Loucy (cell line): ENCODE measurements around the gene SOX30.

ENCODE experiments used
- H2AFZ ChIP-seq: fragments of 200-600 bp; sonication (generic); 2 replicates; pipeline ENCODE4 v1.6.0; 2016; ENCODE audit warnings: antibody characterized with exemption, mild to moderate bottlenecking, low read length, moderate library complexity
- H3F3A ChIP-seq: fragments of 200-600 bp; 2 replicates; pipeline ENCODE4 v1.6.0; 2016; ENCODE audit warnings: antibody characterized with exemption, low read depth, mild to moderate bottlenecking
- H3K27me3 ChIP-seq: fragments of 200-600 bp; sonication (generic); 2 replicates; pipeline ENCODE4 v1.6.1; 2014; ENCODE audit warnings: low read length, mild to moderate bottlenecking; ENCODE audit not compliant: insufficient read depth, poor library complexity, severe bottlenecking
- H3K36me3 ChIP-seq: fragments of 200-600 bp; sonication (generic); 2 replicates; pipeline ENCODE4 v1.6.1; 2016; ENCODE audit warnings: low read length; ENCODE audit not compliant: insufficient read depth
- H3K4me1 ChIP-seq: fragments of 200-600 bp; sonication (generic); 2 replicates; pipeline ENCODE4 v1.5.1; 2014; ENCODE audit warnings: low read length, mild to moderate bottlenecking; ENCODE audit not compliant: insufficient read depth, poor library complexity, severe bottlenecking
- H3K4me2 ChIP-seq: fragments of 200-600 bp; sonication (generic); 2 replicates; pipeline ENCODE4 v1.6.0; 2014; ENCODE audit warnings: antibody characterized with exemption, low read length, low read depth, mild to moderate bottlenecking; ENCODE audit not compliant: poor library complexity, severe bottlenecking
- H3K4me3 ChIP-seq: fragments of 200-600 bp; sonication (generic); 2 replicates; pipeline ENCODE4 v1.5.1; 2014; ENCODE audit warnings: low read length, mild to moderate bottlenecking, mixed read lengths; ENCODE audit not compliant: poor library complexity, severe bottlenecking
- H3K79me2 ChIP-seq: fragments of 200-600 bp; sonication (generic); 2 replicates; pipeline ENCODE4 v1.6.1; 2014; ENCODE audit warnings: low read length; ENCODE audit not compliant: insufficient read depth
- H3K9ac ChIP-seq: fragments of 200-600 bp; sonication (generic); 2 replicates; pipeline ENCODE4 v1.6.0; 2014; ENCODE audit warnings: mild to moderate bottlenecking, low read depth, low read length, moderate library complexity; ENCODE audit not compliant: poor library complexity, severe bottlenecking
- H3K9me2 ChIP-seq: fragments of 200-600 bp; sonication (generic); replicated peaks from 2 replicates; pipeline ENCODE4 v1.6.1; 2016; ENCODE audit warnings: low read depth, low read length, mixed read lengths
- H3K9me3 ChIP-seq: fragments of 200-600 bp; sonication (generic); 2 replicates; pipeline ENCODE4 v1.6.1; 2014; ENCODE audit warnings: mild to moderate bottlenecking, antibody characterized with exemption, low read length, low read depth; ENCODE audit not compliant: insufficient read depth
- H4K20me1 ChIP-seq: fragments of 200-600 bp; sonication (generic); 2 replicates; pipeline ENCODE4 v1.6.0; 2014; ENCODE audit warnings: antibody characterized with exemption, low read length, mild to moderate bottlenecking; ENCODE audit not compliant: insufficient read depth, poor library complexity, severe bottlenecking
- CTCF ChIP-seq: fragments of 200-600 bp; sonication (generic); conservative IDR thresholded peaks from 2 replicates; pipeline ENCODE4 v1.5.1; 2014; ENCODE audit warnings: mild to moderate bottlenecking, antibody characterized with exemption, low read length
- EZH2phosphoT487 ChIP-seq: fragments of 200-600 bp; IDR thresholded peaks from 2 replicates; pipeline ENCODE4 v1.6.1; 2018; ENCODE audit warnings: antibody characterized with exemption, mild to moderate bottlenecking, moderate library complexity, borderline replicate concordance

SOX30 gene

GRCh38 chr5:157649101-157649500 lies 3.1 kb downstream of the SOX30 start:
- Histone ChIP-seq H2AFZ (no peak overlapping the region), H3K4me2 (no peak overlapping the region), H3K79me2 (no peaks in the 10 kb centered on the region), H3K4me1 (no peaks in the 10 kb centered on the region), H4K20me1 (no peaks in the 10 kb centered on the region), H3K9ac (no peak overlapping the region), H3K9me2 (no peaks in the 10 kb centered on the region), H3K27me3 (no peaks in the 10 kb centered on the region), H3K9me3 (no peaks in the 10 kb centered on the region), H3K4me3 (no peak overlapping the region), H3K36me3 (no peaks in the 10 kb centered on the region), H3F3A (no peaks in the 10 kb centered on the region)
- TF ChIP-seq EZH2phosphoT487 (no peak), CTCF (no peak)

- Histone ChIP-seq H3K4me1 (no peaks in the 10 kb centered on the region), H3K4me2 (no peak overlapping the region), H3K36me3 (no peaks in the 10 kb centered on the region), H3F3A (no peaks in the 10 kb centered on the region), H3K9me3 (no peaks in the 10 kb centered on the region), H3K79me2 (no peaks in the 10 kb centered on the region), H3K9me2 (no peaks in the 10 kb centered on the region), H4K20me1 (no peaks in the 10 kb centered on the region), H3K9ac (no peak overlapping the region), H3K27me3 (no peaks in the 10 kb centered on the region), H3K4me3 (no peak overlapping the region), H2AFZ (no peak overlapping the region)
- TF ChIP-seq CTCF (no peak), EZH2phosphoT487 (no peak)
These were observed 3.8 kb downstream of the SOX30 start for GRCh38 chr5:157648275-157648990.

- H3F3A ChIP-seq, result no peaks in the 10 kb centered on the region
- H3K79me2 ChIP-seq, result no peaks in the 10 kb centered on the region
- H3K36me3 ChIP-seq, result no peaks in the 10 kb centered on the region
- no peaks in the 10 kb centered on the region for H4K20me1 ChIP-seq
- TF ChIP-seq EZH2phosphoT487 (no peak), CTCF (no peak)
- H3K9me2 ChIP-seq, result no peaks in the 10 kb centered on the region
- no peak overlapping the region for H3K4me3 ChIP-seq
- H2AFZ ChIP-seq, result no peak overlapping the region
- H3K4me1 ChIP-seq, result no peaks in the 10 kb centered on the region
- H3K27me3 ChIP-seq, result no peaks in the 10 kb centered on the region
- no peak overlapping the region for H3K4me2 ChIP-seq
- H3K9me3 ChIP-seq, result no peaks in the 10 kb centered on the region
- no peak overlapping the region for H3K9ac ChIP-seq
These were observed 11.7 kb downstream of the SOX30 start for GRCh38 chr5:157640406-157641066.
